Stimulated activated CD4-positive, alpha-beta T cell treated with anti-CD3 and anti-CD28 coated beads, Interleukin-1b, Interleukin-23, amount 100 ng/mL, for 24 hours (primary cell): ENCODE measurements around the gene ACMSD.
"Not testable (repeated sequence)": the region's sequence is repeated elsewhere in the genome, so short reads cannot be mapped to it uniquely, and the experiment has no call there.

Experiments
- DNase-seq, 4 experiments: peaks; one replicate each; pipeline ENCODE4 v3.0.0-alpha.2; 2020; ENCODE audit warnings: low read depth in 4 of 4, low spot score in 1 of 4

Gene ACMSD

GRCh38 chr2:134838143-134838620 is at the start of gene ACMSD:
ACMSD (plus strand) TSS chr2:134838616; CDS start chr2:134838683, 67 bp downstream.
- no peak for DNase-seq

- DNase-seq = no peak
These were observed 47.9 kb upstream of the ACMSD start for GRCh38 chr2:134790487-134790886.

GRCh38 chr2:134791616-134792015 is 46.8 kb upstream of the ACMSD start:
- DNase-seq = no peak

DNA sequence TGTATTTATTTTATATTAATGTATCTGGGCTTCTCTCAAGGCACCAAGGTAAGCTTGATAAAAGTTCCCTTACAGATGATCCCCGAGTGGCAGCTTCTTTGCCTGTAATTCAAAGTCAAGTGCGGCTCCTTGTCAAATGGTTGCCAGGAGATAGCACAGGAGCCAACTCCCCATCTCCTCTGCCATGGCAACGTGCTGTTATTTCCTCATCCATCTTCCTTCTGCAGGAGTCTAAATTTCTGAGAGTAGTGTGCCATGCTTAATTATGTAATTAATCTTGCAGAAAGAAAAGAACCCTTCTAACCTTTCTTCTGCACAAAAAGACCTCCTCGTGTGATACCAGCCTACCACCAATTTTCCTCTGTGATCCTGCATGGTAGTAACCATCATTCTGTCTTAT is 46.2 kb upstream of the ACMSD start:
- DNase-seq = no peak

DNA sequence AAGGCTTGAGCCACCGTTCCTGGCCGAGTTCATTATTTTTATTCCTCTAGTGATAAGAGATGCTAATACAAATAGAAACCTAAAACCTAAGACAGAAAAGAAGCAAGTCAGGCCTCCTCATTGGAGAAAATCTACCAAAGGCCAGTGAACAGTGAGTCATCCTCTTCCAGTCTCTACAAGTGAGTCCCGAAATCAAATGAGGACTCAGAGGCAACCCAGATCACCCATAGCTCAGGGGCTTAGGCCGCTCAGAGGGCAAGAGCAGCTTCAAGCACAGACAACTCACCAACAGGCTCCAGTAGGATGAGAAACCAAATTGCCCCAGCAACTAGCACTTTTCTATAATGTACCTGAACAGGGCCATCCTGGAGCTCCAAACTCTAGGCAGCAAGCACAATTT is 42.7 kb upstream of the ACMSD start:
- DNase-seq = no peak

- no peak for DNase-seq
These were observed 42.0 kb upstream of the ACMSD start for GRCh38 chr2:134796373-134796772.

DNA sequence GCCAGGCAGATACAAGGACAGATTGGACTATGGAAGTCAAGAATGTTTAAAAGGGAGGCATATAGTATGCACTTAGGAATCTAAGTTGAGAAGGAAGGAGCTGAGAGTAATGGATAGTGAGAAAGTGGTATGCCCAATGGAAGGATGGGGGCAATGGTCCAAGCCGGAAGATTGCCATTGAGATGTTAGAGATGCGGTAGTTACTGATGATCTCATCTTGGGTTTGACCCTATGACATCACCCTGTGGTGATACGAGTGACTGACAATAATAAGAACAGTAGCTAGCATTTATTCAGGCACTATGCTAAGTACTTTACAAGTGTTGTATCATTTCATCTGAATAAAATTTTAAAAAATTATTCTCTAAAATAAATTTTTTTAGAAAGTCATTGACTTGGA is 38.5 kb upstream of the ACMSD start:
- DNase-seq = no peak

- no peak for DNase-seq
These were observed 38.1 kb upstream of the ACMSD start for GRCh38 chr2:134800341-134800740.

DNA sequence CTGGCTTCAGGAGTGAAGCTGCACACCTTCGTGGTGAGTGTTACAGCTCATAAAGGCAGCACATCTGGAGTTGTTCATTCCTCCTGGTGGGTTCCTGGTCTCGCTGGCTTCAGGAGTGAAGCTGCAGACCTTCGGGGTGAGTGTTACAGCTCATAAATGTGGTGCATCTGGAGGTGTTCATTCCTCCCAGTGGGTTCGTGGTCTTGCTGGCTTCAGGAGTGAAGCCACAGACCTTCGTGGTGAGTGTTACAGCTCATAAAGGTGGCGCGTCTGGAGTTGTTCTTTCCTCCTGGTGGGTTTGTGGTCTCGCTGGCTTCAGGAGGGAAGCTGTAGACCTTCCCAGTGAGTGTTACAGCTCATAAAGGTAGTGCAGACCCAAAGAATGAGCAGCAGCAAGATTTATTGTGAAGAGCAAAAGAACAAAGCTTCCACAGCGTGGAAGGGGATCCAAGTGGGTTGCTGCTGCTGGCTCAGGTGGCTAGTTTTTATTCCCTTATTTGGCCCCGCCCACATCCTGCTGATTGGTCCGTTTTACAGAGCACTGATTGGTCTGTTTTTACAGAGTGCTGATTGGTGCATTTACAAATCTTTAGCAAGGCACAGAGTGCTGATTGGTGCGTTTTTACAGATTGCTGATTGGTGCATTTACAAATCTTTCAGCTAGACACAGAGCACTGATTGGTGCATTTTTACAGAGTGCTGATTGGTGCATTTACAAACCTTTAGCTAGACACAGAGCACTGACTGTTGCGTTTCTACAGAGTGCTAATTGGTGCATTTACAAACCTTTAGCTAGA is 34.6 kb upstream of the ACMSD start:
- not testable (repeated sequence) for DNase-seq

GRCh38 chr2:134815741-134816140 is 22.7 kb upstream of the ACMSD start:
- DNase-seq = no peak

GRCh38 chr2:134818321-134818720 is 20.1 kb upstream of the ACMSD start:
- DNase-seq = no peak

DNA sequence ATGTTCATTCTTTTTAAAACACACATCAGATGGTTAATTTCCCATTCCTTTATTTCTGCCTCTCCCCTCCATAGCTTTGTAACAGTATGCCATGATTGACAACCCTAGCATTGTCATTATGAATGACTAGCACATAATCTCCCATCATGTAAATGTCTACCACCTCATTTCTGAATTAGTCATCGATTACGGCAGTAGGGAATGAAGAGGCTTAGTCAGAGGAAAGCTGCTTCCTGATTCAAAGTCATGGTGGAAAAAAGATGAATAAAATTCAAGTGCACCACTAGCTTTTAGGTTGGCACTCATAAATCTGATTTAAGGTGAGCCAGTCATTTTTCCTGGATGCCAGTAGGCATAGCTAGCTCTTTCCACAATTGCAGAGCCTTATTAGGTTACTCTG is 19.1 kb upstream of the ACMSD start:
- DNase-seq = no peak

DNA sequence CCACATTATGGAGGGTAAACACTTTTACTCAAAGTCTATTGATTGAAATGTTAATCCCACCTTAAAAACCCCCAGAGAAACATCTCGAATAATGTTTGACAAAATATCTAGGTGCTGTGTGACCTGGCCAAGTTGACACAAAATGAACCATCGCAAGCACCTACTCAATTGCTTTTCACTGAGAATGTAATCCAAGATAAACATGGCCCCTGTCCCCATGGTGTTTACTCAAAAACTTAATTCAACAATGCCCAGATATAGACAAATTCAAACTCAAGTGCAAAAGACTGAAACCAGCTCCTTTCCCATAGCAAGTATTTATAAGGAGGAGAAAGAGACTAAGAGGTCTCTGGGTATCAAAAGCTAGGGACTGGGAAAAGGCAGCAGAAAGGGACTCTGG is 15.0 kb upstream of the ACMSD start:
- DNase-seq = no peak

GRCh38 chr2:134823832-134824231 is 14.6 kb upstream of the ACMSD start:
- no peak for DNase-seq

GRCh38 chr2:134825716-134826115 is 12.7 kb upstream of the ACMSD start:
- not testable (repeated sequence) for DNase-seq

DNA sequence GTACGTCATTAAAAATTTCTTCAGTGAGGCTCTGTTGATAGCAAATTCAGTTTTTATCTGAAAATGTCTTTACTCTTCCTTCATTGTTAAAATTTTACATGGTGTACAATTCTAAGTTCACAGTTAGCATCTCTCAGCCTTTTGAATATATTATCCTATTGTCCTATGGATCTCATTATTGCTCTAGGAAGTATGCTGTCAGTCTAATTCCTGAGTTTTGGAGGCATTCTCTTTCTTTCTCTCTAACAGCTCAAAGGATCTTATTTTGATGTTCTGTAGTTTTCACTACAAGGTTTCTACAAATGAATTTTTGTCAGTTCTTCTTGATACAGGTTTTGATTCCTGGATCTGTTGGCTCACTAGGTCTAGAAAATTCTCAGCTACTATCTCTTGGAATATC is 2.9 kb upstream of the ACMSD start:
- no peak for DNase-seq

DNA sequence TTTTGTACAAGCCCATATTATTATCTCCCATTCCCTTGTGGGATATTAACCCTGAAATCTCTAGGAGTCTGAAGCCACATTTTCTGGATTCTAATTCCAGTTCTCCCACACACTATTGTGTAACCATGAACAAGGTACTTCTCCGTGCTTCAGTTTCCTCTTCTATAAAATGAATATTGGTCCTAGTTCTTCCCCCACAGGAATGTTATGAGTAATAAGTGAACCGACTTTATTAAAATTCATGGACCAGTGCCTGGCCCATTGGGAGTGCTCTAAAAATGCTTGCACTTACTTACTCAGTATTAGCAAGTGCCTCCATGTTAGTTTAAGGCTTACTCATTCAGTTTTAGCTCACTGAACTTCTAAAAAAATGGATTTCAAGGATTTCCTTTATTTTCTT is 1.4 kb upstream of the ACMSD start:
- DNase-seq = no peak

DNA sequence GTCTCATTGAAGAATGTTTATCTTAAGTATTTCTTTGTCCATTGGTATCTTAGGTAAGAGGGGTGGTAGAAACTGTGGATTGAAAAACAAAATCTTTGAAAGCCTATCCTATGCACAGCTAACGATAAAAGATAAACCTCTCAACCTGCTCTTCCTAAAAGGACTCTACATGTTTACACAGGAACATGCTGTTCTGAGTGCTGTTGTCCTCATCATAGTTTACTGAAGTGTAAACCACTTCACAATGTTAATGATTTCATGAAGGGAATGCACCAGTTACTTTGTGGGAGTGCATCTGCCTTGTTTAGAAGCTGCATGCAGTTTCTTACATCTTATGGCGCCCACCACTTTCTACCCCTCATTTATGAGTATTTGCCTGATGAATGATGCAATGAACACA is 1.2 kb downstream of the ACMSD start:
- no peak for DNase-seq

DNA sequence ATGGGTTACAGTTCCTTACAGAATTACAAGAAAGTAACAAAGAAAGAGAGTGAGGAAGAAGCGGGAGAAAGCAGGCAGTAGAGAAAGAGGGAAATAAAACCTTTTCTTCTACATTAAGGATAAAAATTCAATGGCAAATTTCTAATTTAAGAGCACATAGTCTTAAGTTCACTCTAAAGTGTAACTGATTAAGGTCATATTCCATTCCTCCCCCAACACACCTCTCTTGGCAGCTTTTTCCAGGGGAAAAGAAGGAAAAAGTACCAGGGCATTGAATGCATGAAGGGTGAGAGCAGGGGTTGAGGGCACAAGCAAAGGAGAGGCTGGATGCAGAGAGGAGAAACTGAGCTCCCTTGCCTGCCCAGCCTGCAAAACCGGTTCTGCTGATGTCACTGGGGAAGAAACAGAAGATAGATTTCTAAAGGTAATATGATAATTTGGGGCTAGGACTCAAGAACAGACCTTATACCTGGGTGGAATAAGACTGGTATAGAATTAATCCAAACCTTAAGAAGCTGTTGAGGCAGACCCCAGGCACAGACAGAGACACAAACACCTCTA is 4.6 kb downstream of the ACMSD start:
- DNase-seq = no peak

GRCh38 chr2:134843968-134844367 is 5.6 kb downstream of the ACMSD start:
- no peak for DNase-seq

DNA sequence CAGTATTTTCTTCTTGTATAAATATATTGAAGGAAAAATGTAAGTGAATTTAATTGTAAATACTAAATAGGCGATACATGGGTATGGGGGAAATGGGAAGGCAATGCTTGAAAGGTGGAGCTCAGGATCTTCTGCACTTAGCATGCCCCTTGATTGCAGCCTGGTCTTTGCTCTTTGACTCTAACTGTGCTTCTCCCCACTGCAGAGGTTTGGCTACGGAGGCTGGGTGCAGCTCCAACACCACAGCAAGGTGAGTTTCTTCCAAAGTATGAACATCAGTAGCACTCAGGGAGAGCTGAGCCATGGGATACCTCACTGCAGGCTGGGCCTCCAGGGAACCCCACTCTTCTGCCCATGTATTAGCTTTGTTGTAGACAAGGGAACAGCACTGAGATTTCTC is 6.6 kb downstream of the ACMSD start:
- DNase-seq = no peak

- DNase-seq = no peak
These were observed 7.3 kb downstream of the ACMSD start for GRCh38 chr2:134845719-134846118.

DNA sequence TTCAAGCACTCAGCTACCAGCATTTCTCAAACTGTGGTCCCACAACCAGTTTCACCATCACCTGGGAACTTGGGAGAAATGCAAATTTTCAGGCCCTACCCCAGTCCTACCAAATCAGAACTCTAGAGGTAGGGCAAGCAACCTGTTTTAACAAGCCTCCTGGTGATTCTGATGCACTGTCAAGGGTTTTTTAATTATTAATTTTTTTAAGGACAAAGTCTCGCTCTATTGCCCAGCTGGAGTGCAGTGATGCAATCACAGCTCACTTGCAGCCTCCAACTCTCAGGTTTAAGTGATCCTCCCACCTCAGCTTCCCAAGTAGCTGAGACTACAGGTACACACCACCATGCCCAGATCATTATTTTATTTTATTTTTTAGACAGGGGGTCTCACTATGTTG is 7.8 kb downstream of the ACMSD start:
- DNase-seq = no peak
